RWPE2 (cell line): ENCODE measurements around the gene COL4A1.

ENCODE experiments used
- ATAC-seq: fragments of 200-7000 bp; cut with Tn5 transposase; 3 replicates; pipeline ENCODE4 v1.9.1; 2021; ENCODE audit warnings: low read depth
- DNase-seq: peaks from one replicate; pipeline ENCODE4 v3.0.0-alpha.2; 2020; ENCODE audit warnings: low spot score
- H3K27ac ChIP-seq: fragments of 450-650 bp; 2 replicates; pipeline ENCODE4 v1.5.1; 2017; ENCODE audit warnings: mild to moderate bottlenecking; ENCODE audit not compliant: poor library complexity, severe bottlenecking
- H3K27me3 ChIP-seq: fragments of 250-450 bp; sonication (Bioruptor Pico); 2 replicates; pipeline ENCODE4 v1.5.1; 2021; ENCODE audit warnings: mild to moderate bottlenecking, moderate library complexity; ENCODE audit not compliant: insufficient read depth, poor library complexity, severe bottlenecking
- H3K36me3 ChIP-seq: fragments of 250-450 bp; sonication (Bioruptor Pico); 2 replicates; pipeline ENCODE4 v1.5.1; 2020; ENCODE audit warnings: low read depth, mild to moderate bottlenecking, moderate library complexity
- H3K4me1 ChIP-seq: fragments of 250-450 bp; sonication (Bioruptor Pico); 2 replicates; pipeline ENCODE4 v1.5.1; 2021; ENCODE audit warnings: mild to moderate bottlenecking, moderate library complexity; ENCODE audit not compliant: insufficient read depth, poor library complexity, severe bottlenecking
- H3K4me3 ChIP-seq: fragments of 250-450 bp; sonication (Bioruptor Pico); 2 replicates; pipeline ENCODE4 v1.5.1; 2021; ENCODE audit warnings: mild to moderate bottlenecking, moderate library complexity; ENCODE audit not compliant: severe bottlenecking
- H3K9me3 ChIP-seq: fragments of 250-450 bp; sonication (Bioruptor Pico); 2 replicates; pipeline ENCODE4 v1.5.1; 2021; ENCODE audit warnings: mild to moderate bottlenecking, moderate library complexity; ENCODE audit not compliant: severe bottlenecking
- CTCF ChIP-seq: fragments of 450-650 bp; IDR thresholded peaks from one replicate; pipeline ENCODE4 v1.5.1; 2017; ENCODE audit warnings: mild to moderate bottlenecking, moderate library complexity; ENCODE audit not compliant: poor library complexity, severe bottlenecking

COL4A1 gene

GRCh38 chr13:110158226-110158625 is 148.7 kb downstream of the COL4A1 start:
- H3K4me3 ChIP-seq: no peak overlapping the region
- H3K27me3 ChIP-seq: no peaks in the 10 kb centered on the region
- H3K9me3 ChIP-seq: no peaks in the 10 kb centered on the region
- no peaks in the 10 kb centered on the region for H3K4me1 ChIP-seq
- TF ChIP-seq CTCF: no peak
- H3K27ac ChIP-seq: no peak overlapping the region
- ATAC-seq (no peak), DNase-seq (no peak)
- H3K36me3 ChIP-seq: peaks cover 54% of the 10 kb centered on the region

DNA sequence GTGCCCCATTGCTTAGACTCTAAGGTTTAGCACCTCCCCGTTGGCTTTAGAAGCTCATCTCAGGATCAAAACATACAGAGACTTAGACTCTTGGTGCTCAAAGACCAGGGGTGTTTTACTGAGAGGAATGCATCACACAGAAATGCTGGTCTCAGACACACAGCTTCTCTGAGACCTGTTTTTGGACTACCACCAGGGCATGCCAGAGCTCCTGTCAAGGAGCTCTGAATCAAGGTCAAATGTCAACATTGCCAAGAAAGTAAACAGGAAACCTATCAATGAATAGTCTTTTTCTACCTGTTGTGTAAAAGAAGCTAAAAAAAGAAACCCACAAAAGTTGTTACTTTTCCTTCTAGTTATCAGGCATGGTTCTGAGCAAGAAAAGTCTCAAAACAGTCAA is 149.2 kb downstream of the COL4A1 start:
- TF ChIP-seq CTCF: no peak
- no peak for ATAC-seq

GRCh38 chr13:110156301-110157049 is 150.5 kb downstream of the COL4A1 start:
- no peaks in the 10 kb centered on the region for H3K9me3 ChIP-seq
- peaks cover 53% of the 10 kb centered on the region for H3K36me3 ChIP-seq
- no peaks in the 10 kb centered on the region for H3K4me1 ChIP-seq
- ATAC-seq: no peak
- no peak overlapping the region for H3K27ac ChIP-seq
- no peak for DNase-seq
- no peak for TF ChIP-seq CTCF
- no peaks in the 10 kb centered on the region for H3K27me3 ChIP-seq
- no peak overlapping the region for H3K4me3 ChIP-seq

More for the DNA sequence above, 149.2 kb downstream of the COL4A1 start:
- H3K4me3 ChIP-seq: no peak overlapping the region
- no peaks in the 10 kb centered on the region for H3K9me3 ChIP-seq
- no peak for DNase-seq
- H3K36me3 ChIP-seq: peaks cover 53% of the 10 kb centered on the region
- no peaks in the 10 kb centered on the region for H3K27me3 ChIP-seq
- no peaks in the 10 kb centered on the region for H3K4me1 ChIP-seq
- H3K27ac ChIP-seq: no peak overlapping the region

GRCh38 chr13:110155072-110155471 is 151.9 kb downstream of the COL4A1 start:
- H3K4me1 ChIP-seq: no peaks in the 10 kb centered on the region
- H3K9me3 ChIP-seq: no peaks in the 10 kb centered on the region
- no peaks in the 10 kb centered on the region for H3K27me3 ChIP-seq
- no peak for DNase-seq
- no peak for TF ChIP-seq CTCF
- ATAC-seq: no peak
- no peak overlapping the region for H3K4me3 ChIP-seq
- peaks cover 50% of the 10 kb centered on the region for H3K36me3 ChIP-seq
- H3K27ac ChIP-seq: no peak overlapping the region

- ATAC-seq (no peak), DNase-seq (no peak)
- peaks cover 51% of the 10 kb centered on the region for H3K36me3 ChIP-seq
These were observed 152.5 kb downstream of the COL4A1 start for GRCh38 chr13:110154410-110154933.

More at GRCh38 chr13:110154410-110154933, 152.5 kb downstream of the COL4A1 start:
- Histone ChIP-seq H3K27me3 (no peaks in the 10 kb centered on the region), H3K4me3 (no peak overlapping the region), H3K9me3 (no peaks in the 10 kb centered on the region), H3K4me1 (no peaks in the 10 kb centered on the region), H3K27ac (no peak overlapping the region)
- TF ChIP-seq CTCF: no peak
